ENCODE data around the gene C16orf46.

- TF ChIP-seq CTCF (IDR thresholded peaks at IDR 0.05) (no peak), POLR2A (IDR thresholded peaks at IDR 0.05) (no peak)
These were observed 40.2 kb downstream of the C16orf46 start for GRCh38 chr16:81036751-81037350.

Data from breast epithelium (tissue), 3 donors.